GM12872 (cell line): ENCODE data around the gene FSD1L.

Experiments
- CTCF ChIP-seq: IDR thresholded peaks from 3 replicates; pipeline ENCODE4 v1.5.1; 2011; ENCODE audit warnings: low read depth, mild to moderate bottlenecking, low read length, moderate library complexity; ENCODE audit not compliant: insufficient read depth

Gene FSD1L

GRCh38 chr9:105447814-105448812 is at the start of gene FSD1L:
TSS of gene FSD1L (plus strand) at chr9:105448034. CDS start at chr9:105448221, 187 bp downstream.
- TF ChIP-seq CTCF: peak; percentile 76

GRCh38 chr9:105399117-105399516 is 48.7 kb upstream of the FSD1L start:
- TF ChIP-seq CTCF: no peak

GRCh38 chr9:105401651-105402050 is 46.2 kb upstream of the FSD1L start:
- no peak for TF ChIP-seq CTCF

GRCh38 chr9:105403552-105404248 is 44.1 kb upstream of the FSD1L start:
- TF ChIP-seq CTCF: no peak

GRCh38 chr9:105405514-105406131 is 42.2 kb upstream of the FSD1L start:
- TF ChIP-seq CTCF: no peak

GRCh38 chr9:105406369-105406768 is 41.5 kb upstream of the FSD1L start:
- TF ChIP-seq CTCF: no peak

GRCh38 chr9:105413525-105413924 is 34.3 kb upstream of the FSD1L start:
- TF ChIP-seq CTCF: peak; percentile 21; the same call in 1 of the 3 replicates
